CD4-positive, alpha-beta T cell treated with Interleukin-17A for 1 hour (primary cell): ENCODE measurements around the gene ECHDC3.
"Not testable (repeated sequence)": the region's sequence is repeated elsewhere in the genome, so short reads cannot be mapped to it uniquely, and the experiment has no call there.

Source experiments
- DNase-seq: peaks from one replicate; pipeline ENCODE4 v3.0.0-alpha.2; 2020

ECHDC3 gene

DNA sequence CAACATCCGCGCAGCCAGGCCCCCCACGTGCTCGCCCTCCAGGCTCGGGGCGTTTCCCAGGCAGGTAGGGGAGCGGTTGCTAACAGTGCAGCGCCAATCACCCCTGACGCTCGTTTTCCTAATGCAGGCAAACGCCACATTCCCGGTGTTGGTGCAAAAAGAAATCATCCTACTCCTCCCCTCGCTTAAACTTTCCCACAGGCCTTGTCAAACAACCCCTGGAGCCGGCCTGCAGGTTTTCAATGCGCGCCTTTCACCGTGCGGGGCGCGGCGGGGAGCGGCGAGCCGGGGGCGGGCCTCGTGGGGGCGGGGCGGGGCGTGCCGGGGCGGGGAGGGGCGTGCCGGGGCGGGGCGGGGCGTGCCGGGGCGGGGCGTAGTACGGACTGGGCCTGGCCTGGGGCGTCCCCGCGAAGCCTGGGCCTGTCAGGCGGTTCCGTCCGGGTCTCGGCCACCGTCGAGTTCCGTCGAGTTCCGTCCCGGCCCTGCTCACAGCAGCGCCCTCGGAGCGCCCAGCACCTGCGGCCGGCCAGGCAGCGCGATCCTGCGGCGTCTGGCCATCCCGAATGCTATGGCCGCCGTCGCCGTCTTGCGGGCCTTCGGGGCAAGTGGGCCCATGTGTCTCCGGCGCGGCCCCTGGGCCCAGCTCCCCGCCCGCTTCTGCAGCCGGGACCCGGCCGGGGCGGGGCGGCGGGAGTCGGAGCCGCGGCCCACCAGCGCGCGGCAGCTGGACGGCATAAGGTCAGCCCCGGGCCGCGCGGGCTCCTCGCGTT lies at the start of gene ECHDC3:
Gene ECHDC3, plus strand, starts transcription at position 374 of the 770 bp plus-strand sequence. Its CDS starts 195 bp downstream, at position 569.
- peak; percentile 8 for DNase-seq

- no peak for DNase-seq
Measured at GRCh38 chr10:11693376-11693775, 48.8 kb upstream of the ECHDC3 start.

GRCh38 chr10:11695779-11696178 lies 46.4 kb upstream of the ECHDC3 start:
- no peak for DNase-seq

DNA sequence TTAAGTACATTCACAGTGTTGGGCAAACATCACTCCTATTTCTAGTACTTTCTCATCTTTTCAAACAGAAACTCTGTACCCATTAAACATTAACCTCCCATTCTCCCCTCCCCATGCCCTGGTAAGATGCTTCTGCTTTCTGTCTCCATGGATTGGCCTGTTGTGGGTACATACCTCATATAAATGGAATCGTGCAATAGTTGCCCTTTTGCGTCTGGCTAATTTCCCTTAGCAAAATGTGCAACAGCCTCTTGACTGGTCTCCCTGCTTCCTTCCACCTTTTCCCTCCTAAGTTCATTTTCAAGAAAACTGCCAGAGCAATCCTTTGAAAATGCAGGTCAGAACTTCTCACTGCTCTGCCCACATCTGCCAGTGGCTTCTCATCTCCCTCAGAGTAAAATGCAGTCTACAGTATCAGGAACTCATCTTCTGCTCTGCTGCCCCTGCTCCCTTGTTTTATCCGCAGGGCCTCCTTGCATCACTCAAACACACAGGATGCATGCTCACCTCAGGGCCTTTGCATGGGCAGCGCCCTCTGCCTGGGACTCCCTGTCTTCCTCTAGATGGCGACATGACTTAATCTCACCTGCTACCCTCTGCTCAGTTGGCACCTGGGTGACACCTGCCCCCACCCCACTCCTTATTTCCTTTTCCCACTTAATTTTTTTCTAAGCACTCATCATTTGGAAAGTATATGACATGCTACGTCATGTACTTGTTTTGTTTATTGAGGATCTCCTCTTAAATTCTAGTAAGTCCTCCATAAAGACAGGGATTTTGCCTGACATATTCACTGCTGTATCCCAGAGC lies 44.3 kb upstream of the ECHDC3 start:
- no peak for DNase-seq

- no peak for DNase-seq
Measured at GRCh38 chr10:11698691-11699549, 43.3 kb upstream of the ECHDC3 start.

DNA sequence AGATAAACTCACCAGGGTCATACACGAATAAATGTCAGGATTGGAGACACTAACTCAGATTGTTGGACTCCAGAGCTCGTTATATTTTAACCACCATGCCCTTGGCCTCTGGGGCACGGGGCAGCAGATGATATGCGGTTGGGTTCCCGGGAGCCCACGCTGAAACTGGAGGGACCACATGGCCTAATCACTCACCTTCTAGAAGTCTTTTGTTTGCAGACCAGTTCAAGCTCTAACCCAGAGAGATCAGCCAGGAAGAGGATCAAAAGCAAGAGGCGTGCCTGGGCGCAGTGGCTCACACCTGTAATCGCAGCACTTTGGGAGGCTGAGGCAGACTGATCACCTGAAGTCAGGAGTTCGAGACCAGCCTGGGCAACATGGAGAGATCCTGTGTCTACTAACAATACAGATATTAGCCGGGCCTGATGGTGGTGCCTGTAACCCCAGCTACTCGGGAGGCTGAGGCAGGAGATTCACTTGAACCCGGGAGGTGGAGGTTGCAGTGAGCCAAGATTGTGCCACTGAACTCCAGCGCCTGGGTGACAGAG lies 42.6 kb upstream of the ECHDC3 start:
- DNase-seq: no peak

GRCh38 chr10:11700539-11700938 lies 41.6 kb upstream of the ECHDC3 start:
- DNase-seq: no peak

DNA sequence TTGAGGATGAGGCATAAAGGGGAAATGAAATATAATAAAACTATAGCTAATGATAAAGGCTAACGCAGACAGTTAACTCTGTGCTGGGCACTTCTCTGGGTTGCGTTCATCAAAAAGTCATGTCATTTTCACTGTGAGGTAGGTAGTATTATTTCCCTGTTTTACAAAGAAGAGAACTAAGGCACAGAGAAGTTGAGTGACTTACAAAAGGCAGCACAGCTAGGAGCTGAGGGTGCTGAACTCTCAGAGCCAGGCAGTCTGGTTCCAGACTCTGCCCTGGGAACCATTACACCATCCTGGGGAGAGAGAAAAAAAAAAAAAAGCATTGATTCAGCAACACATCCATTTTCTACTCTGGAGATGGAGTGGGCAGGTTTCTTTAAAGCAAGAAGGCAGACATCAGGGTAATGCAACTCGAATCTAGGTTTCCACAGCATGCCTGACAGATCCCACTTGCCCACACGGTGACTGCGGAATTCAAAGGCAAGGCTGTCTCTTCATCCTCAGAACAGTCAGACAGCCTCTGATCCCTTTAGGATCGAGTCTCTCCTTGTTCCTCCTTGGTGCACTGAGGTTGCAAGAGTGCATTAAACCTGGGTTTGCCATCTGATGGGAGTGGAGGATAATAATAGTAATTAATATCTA lies 40.6 kb upstream of the ECHDC3 start:
- DNase-seq: no peak

- no peak for DNase-seq
Measured at GRCh38 chr10:11702264-11702663, 39.9 kb upstream of the ECHDC3 start.

- no peak for DNase-seq
Measured at GRCh38 chr10:11704092-11704491, 38.1 kb upstream of the ECHDC3 start.

- no peak for DNase-seq
Measured at GRCh38 chr10:11705722-11706121, 36.5 kb upstream of the ECHDC3 start.

DNA sequence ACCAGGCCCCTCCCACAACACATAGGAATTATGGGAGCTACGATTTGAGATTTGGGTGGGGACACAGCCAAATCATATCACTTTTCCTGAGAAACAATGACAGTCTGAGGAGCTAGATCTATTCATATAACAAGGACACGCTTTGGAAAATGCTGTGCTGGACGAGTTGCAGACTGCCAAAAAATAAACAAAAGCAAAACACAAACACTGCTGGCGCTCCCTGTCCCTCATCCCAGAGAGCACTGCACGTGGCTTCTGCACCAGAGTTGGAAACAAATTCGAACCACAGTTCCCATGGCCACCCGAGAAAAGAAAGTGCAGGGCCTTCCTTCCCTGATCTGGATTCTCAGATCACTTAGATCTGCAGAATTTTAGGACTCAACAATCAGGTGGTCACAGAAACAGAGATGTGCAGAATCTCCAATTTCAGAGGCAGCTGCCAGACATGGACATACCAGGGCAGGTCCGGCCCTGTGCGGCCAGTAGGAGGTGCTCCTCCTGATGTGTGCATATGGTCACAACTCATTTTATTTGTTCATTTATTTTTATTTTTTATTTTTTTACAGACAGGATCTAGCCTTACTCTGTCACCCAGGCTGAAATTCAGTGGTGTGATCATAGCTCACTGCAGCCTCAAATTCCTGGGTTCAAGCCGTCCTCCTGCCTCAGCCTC lies 35.2 kb upstream of the ECHDC3 start:
- DNase-seq: no peak

DNA sequence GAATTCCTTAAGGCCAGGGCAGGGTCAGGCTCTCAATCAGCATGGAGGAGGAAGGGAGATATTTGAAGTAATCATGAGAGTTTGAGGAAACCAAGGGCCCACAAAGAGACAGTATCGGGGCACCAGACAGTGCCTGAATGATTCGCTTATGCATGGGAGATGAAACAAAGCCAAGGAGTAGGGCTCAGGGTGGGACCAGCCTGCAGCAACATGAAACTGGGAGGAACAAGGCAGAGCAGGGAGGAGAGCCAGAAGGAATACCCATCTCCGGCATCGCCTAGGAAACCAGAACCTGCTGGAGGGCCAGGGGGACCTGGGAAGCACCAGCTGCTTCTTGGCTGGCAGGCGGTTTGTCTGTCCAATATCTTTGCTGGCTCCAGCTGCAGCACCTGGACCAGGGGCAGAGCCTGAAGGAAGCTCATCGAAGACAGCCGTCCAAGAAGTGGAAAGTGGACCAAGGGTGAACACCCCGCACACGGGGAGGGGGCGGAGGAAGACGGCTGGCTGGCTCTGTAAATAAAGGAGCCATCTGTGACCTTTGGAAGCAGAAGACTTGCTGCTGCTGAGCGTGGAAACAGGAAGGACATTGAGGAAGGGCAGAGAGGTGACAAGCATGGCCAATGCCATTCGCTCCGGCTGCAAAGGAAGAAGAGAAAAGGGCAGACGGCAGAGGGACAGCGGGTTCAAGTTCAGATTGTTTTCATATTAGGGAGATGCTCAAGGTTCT lies 34.4 kb upstream of the ECHDC3 start:
- DNase-seq: no peak

GRCh38 chr10:11708801-11709200 lies 33.4 kb upstream of the ECHDC3 start:
- not testable (repeated sequence) for DNase-seq

GRCh38 chr10:11712744-11713143 lies 29.4 kb upstream of the ECHDC3 start:
- no peak for DNase-seq

DNA sequence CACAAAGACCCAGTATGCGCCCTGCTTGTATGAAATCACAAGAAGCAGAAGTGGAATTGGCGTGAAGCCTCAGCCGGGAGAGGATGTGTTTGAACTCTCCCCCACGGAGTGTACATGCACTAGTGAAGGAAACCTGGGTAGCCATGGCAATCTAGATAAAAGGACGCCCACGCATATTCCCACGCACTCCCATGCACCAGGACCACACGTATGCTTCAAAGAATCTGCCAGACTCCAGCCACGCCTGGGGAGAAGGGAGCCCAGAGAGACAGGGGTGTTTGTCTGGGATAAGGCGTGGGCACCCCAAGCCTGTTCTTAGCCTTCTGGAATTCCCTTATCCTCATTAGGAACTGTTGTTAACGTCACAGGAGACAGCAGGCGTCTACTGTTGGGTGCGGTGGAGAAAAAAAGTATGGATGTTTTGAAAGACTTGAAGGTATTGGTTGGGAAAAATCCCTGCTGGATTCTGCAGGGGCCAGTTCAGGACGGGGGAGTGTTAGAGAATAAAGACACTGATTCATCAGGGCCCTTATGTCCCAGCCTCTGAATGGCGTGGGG lies 28.9 kb upstream of the ECHDC3 start:
- DNase-seq: no peak

DNA sequence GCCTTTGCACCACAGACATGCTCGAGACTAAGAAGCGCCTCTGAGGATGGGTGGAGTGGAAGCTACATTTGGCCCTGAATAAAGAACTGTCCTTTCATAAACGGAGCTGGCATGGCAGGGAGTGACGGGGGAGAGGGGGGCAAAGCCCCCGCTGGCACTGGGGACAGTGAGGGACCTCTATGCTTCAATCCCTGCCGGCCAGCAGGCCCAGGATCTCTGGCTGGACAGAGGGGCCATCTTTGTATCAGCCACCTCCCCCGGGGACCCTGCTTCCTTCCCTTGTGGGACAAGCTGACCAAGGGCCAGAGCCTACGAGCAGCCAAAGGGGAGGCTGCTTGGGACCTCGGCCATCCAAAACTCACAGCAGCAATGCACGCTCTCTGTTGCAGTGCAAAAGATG lies 28.2 kb upstream of the ECHDC3 start:
- DNase-seq: no peak

GRCh38 chr10:11714750-11715365 lies 27.3 kb upstream of the ECHDC3 start:
- no peak for DNase-seq

DNA sequence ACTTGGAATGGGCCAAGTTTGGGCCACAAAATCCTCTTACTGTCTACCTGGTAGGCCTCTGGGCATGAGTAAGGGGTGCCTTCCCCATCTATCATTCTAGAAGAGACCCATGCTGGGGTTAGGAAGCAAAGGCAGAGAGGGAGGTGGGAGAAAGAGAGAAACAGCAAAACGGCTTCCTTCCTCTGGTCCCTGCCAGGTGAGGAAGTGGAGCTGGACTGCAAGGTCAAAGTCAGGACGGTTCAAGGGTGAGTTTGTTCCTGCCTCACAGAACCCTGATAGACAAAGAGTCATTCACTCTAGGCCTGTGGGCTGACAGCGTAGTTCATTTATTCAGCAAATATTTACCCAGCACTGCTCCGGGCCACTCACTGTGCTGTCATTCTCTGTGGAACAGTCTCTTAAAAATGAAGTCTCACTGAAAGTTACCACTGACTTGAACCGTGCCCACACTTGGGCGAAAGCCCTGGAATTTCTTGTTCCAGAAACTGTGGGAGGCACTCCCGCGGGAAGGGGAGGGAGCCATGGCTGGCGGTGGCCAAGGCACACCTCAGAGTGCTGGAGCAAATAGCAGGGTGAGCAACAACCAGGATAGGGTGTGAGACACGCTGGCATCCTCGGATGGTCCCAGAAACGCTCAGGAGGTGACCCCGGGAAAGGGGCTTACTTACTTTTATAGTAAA lies 26.2 kb upstream of the ECHDC3 start:
- no peak for DNase-seq

GRCh38 chr10:11716686-11717085 lies 25.5 kb upstream of the ECHDC3 start:
- no peak for DNase-seq
